Central memory CD8-positive, alpha-beta T cell (primary cell): Measurements from ENCODE around the gene DGCR6.
"Not testable (repeated sequence)": the region's sequence is repeated elsewhere in the genome, so short reads cannot be mapped to it uniquely, and the experiment has no call there.

Source experiments
- ATAC-seq: fragments of 150-1000 bp; cut with Tn5 transposase; replicated peaks from 2 replicates; pipeline ENCODE4 v1.10.0; 2022; ENCODE audit warnings: mild to moderate bottlenecking, moderate FRiP score, moderate number of reproducible peaks; ENCODE audit not compliant: poor library complexity, severe bottlenecking; ENCODE audit errors: extremely low read depth
- DNase-seq, 2 donors: peaks; one replicate each; pipeline ENCODE4 v3.0.0; 2021; ENCODE audit warnings: low spot score in 2 of 2
- H3K27ac Mint-ChIP-seq: one replicate; pipeline ENCODE4 v1.8.0; 2022; ENCODE audit warnings: low read depth, mild to moderate bottlenecking, moderate library complexity, mixed read lengths
- H3K27me3 Mint-ChIP-seq: one replicate; pipeline ENCODE4 v1.8.0; 2022; ENCODE audit warnings: mixed read lengths
- H3K36me3 Mint-ChIP-seq: one replicate; pipeline ENCODE4 v1.8.0; 2022; ENCODE audit warnings: mild to moderate bottlenecking, moderate library complexity, mixed read lengths; ENCODE audit not compliant: insufficient read depth
- H3K4me1 Mint-ChIP-seq: one replicate; pipeline ENCODE4 v1.8.0; 2022; ENCODE audit warnings: mixed read lengths
- H3K4me3 Mint-ChIP-seq: one replicate; pipeline ENCODE4 v1.8.0; 2022; ENCODE audit warnings: mild to moderate bottlenecking, moderate library complexity, mixed read lengths
- H3K9me3 Mint-ChIP-seq: one replicate; pipeline ENCODE4 v1.8.0; 2022; ENCODE audit warnings: mixed read lengths

The DGCR6 gene

GRCh38 chr22:18905540-18906409 is at the start of gene DGCR6:
TSS of gene DGCR6 (plus strand) at chr22:18906320. CDS start at chr22:18906375, 55 bp downstream.
- H3K4me3 Mint-ChIP-seq = no peak within 1 kb of the TSS
- peak; percentile 98 for ATAC-seq
- H3K36me3 Mint-ChIP-seq = no peaks in the 10 kb centered on the region
- no peaks in the 10 kb centered on the region for H3K4me1 Mint-ChIP-seq
- H3K27ac Mint-ChIP-seq = no peak within 1 kb of the TSS
- no peaks in the 10 kb centered on the region for H3K27me3 Mint-ChIP-seq
- no peaks in the 10 kb centered on the region for H3K9me3 Mint-ChIP-seq
- DNase-seq = no peak

- not testable (repeated sequence) for H3K36me3 Mint-ChIP-seq, H3K27me3 Mint-ChIP-seq, H3K4me3 Mint-ChIP-seq, H3K4me1 Mint-ChIP-seq, DNase-seq, H3K27ac Mint-ChIP-seq, H3K9me3 Mint-ChIP-seq, ATAC-seq
These were observed 46.8 kb upstream of the DGCR6 start for GRCh38 chr22:18859314-18859713.

GRCh38 chr22:18881260-18881659 is 24.9 kb upstream of the DGCR6 start:
- H3K27ac Mint-ChIP-seq = peak overlapping the region; percentile 62
- not testable (repeated sequence) for ATAC-seq, H3K9me3 Mint-ChIP-seq, H3K36me3 Mint-ChIP-seq, H3K4me3 Mint-ChIP-seq, H3K27me3 Mint-ChIP-seq, H3K4me1 Mint-ChIP-seq
- DNase-seq = peak; percentile 50 to 79

DNA sequence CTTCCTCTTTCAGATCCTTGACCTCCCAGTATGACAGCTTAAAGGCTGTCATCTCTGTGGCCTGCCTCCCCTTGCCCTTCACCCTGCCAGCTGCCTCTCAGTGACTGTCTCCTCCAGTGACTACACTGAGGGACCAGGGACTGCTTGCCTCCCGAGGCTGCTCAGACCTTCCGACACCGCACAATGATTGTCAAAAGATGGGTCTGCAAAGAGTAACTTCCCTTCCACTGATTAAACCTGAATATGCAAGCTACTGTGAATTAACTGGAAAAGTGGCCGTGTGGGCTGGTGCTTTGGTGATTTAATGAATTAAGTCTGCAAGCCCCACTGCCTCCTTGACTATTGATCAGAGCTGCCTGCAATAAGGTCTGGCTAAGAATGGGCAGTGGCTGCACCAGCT is 21.7 kb upstream of the DGCR6 start:
- H3K4me1 Mint-ChIP-seq, H3K36me3 Mint-ChIP-seq, DNase-seq, H3K9me3 Mint-ChIP-seq, H3K4me3 Mint-ChIP-seq, H3K27ac Mint-ChIP-seq, H3K27me3 Mint-ChIP-seq, ATAC-seq: not testable (repeated sequence)

GRCh38 chr22:18888115-18888514 is 18.0 kb upstream of the DGCR6 start:
- no peak for ATAC-seq
- H3K27me3 Mint-ChIP-seq = no peaks in the 10 kb centered on the region

GRCh38 chr22:18890510-18891192 is 15.5 kb upstream of the DGCR6 start:
- not testable (repeated sequence) for H3K4me1 Mint-ChIP-seq, DNase-seq, H3K4me3 Mint-ChIP-seq, H3K36me3 Mint-ChIP-seq, H3K27me3 Mint-ChIP-seq, H3K27ac Mint-ChIP-seq, H3K9me3 Mint-ChIP-seq
- ATAC-seq = peak; percentile 89

More at GRCh38 chr22:18888115-18888514, 18.0 kb upstream of the DGCR6 start:
- Mint-ChIP-seq H3K36me3 (no peaks in the 10 kb centered on the region), H3K4me3 (no peak overlapping the region), H3K4me1 (no peaks in the 10 kb centered on the region), H3K9me3 (no peaks in the 10 kb centered on the region), H3K27ac (no peak overlapping the region)
- no peak for DNase-seq

GRCh38 chr22:18893775-18894174 is 12.3 kb upstream of the DGCR6 start:
- H3K36me3 Mint-ChIP-seq, H3K27ac Mint-ChIP-seq, H3K4me3 Mint-ChIP-seq, H3K9me3 Mint-ChIP-seq, H3K4me1 Mint-ChIP-seq, H3K27me3 Mint-ChIP-seq, DNase-seq, ATAC-seq: not testable (repeated sequence)

DNA sequence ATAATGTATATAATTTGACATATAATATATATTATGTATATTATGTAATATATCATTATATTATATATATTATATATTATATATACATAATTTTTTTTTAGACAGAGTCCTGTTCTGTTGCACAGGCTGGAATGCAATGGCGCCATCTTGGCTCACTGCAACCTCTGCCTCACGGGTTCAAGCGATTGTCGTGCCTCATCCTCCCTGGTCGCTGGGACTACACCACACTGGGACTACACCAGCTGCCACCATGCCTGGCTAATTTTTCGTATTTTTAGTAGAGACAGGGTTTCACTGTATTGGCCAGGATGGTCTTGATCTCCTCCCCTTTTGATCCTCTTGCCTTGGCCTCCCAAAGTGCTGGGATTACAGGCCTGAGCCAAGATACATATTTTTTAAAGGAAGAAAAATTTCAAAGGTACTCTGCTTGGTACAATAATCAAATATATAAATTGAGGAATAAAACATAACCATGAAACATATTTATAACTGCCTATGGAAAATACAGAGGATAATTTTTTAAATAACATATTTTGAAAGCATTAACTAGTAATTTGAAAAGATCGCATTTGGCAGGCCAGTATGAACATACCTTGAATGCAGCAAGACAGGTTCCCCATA is 10.0 kb upstream of the DGCR6 start:
- H3K36me3 Mint-ChIP-seq, H3K27me3 Mint-ChIP-seq, H3K27ac Mint-ChIP-seq, H3K4me1 Mint-ChIP-seq, H3K4me3 Mint-ChIP-seq, DNase-seq, H3K9me3 Mint-ChIP-seq: not testable (repeated sequence)
- peak; percentile 55 for ATAC-seq

- H3K9me3 Mint-ChIP-seq, H3K36me3 Mint-ChIP-seq, H3K27me3 Mint-ChIP-seq, H3K27ac Mint-ChIP-seq, DNase-seq, ATAC-seq, H3K4me3 Mint-ChIP-seq, H3K4me1 Mint-ChIP-seq: not testable (repeated sequence)
These were observed 258 bp downstream of the DGCR6 start for GRCh38 chr22:18906410-18906745.

DNA sequence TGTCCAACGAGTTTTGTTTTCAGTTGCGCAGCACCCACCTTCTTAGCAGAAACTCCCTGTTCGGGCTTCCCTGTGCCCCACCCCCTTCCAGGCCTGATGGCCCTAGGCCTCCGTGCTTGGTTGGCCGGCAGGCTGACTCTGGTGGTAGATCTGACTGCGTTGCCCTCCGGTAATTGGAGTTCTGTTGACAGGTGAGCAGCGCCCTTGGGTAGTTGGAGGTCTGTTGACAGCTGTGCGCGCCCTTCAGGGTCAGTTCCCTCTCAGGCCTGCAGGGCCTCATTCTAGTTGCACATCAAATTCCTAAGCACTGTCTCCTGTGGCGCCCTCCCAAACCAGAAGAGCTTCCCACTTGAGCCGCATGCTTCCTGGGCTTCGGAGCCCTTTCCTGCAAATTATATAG is 776 bp downstream of the DGCR6 start:
- H3K27me3 Mint-ChIP-seq = no peaks in the 10 kb centered on the region
- no peaks in the 10 kb centered on the region for H3K4me1 Mint-ChIP-seq
- DNase-seq (no peak), ATAC-seq (no peak)
- H3K9me3 Mint-ChIP-seq = no peaks in the 10 kb centered on the region
- no peak overlapping the region for H3K27ac Mint-ChIP-seq
- no peaks in the 10 kb centered on the region for H3K36me3 Mint-ChIP-seq
- no peak overlapping the region for H3K4me3 Mint-ChIP-seq

- no peak for DNase-seq
- Mint-ChIP-seq H3K27me3 (no peaks in the 10 kb centered on the region), H3K36me3 (no peaks in the 10 kb centered on the region), H3K4me1 (no peaks in the 10 kb centered on the region), H3K4me3 (no peak overlapping the region), H3K9me3 (no peaks in the 10 kb centered on the region), H3K27ac (no peak overlapping the region)
- no peak for ATAC-seq
These were observed 3.4 kb downstream of the DGCR6 start for GRCh38 chr22:18909556-18909955.

GRCh38 chr22:18911535-18911934 is 5.4 kb downstream of the DGCR6 start:
- H3K27me3 Mint-ChIP-seq, H3K9me3 Mint-ChIP-seq, ATAC-seq, H3K4me3 Mint-ChIP-seq, H3K27ac Mint-ChIP-seq, DNase-seq, H3K36me3 Mint-ChIP-seq, H3K4me1 Mint-ChIP-seq: not testable (repeated sequence)
